Measurements from ENCODE around the gene FNDC5.

FNDC5 gene

GRCh38 chr1:32896451-32896850 lies 25.7 kb upstream of the FNDC5 start:
- no peak for TF ChIP-seq CTCF (IDR thresholded peaks at IDR 0.05; ENCODE audit: insufficient read depth, missing control alignments)
- DNase-seq (ENCODE audit: insufficient read length, low spot score) (no peak), FAIRE-seq (no peak)

- FAIRE-seq = no peak
- no peak for DNase-seq (ENCODE audit: insufficient read length, low spot score)
- no peak for TF ChIP-seq CTCF (IDR thresholded peaks at IDR 0.05; ENCODE audit: insufficient read depth, missing control alignments)
Measured at GRCh38 chr1:32895325-32896215, 24.9 kb upstream of the FNDC5 start.

GRCh38 chr1:32894681-32895080 lies 24.0 kb upstream of the FNDC5 start:
- no peak for FAIRE-seq

GRCh38 chr1:32894019-32894600 lies 23.4 kb upstream of the FNDC5 start:
- FAIRE-seq (no peak), DNase-seq (ENCODE audit: insufficient read length, low spot score) (no peak)
- TF ChIP-seq CTCF (IDR thresholded peaks at IDR 0.05; ENCODE audit: insufficient read depth, missing control alignments) = no peak

More at GRCh38 chr1:32894681-32895080, 24.0 kb upstream of the FNDC5 start:
- DNase-seq (ENCODE audit: insufficient read length, low spot score) = no peak
- TF ChIP-seq CTCF (IDR thresholded peaks at IDR 0.05; ENCODE audit: insufficient read depth, missing control alignments) = no peak

GRCh38 chr1:32893198-32894018 lies 22.7 kb upstream of the FNDC5 start:
- FAIRE-seq (no peak), DNase-seq (ENCODE audit: insufficient read length, low spot score) (peak; percentile 78)
- no peak for TF ChIP-seq CTCF (IDR thresholded peaks at IDR 0.05; ENCODE audit: insufficient read depth, missing control alignments)

- peak; percentile 0 for TF ChIP-seq CTCF (IDR thresholded peaks at IDR 0.05; ENCODE audit: insufficient read depth, missing control alignments)
- DNase-seq (ENCODE audit: insufficient read length, low spot score) (peak; percentile 79), FAIRE-seq (no peak)
Measured at GRCh38 chr1:32892368-32893197, 21.9 kb upstream of the FNDC5 start.

All from D721Med (cell line).